Thoracic aorta (tissue), 2 donors: ENCODE measurements around the gene MAP3K5. TPM values are rescaled to one million over a fixed set of nuclear protein-coding genes. Genes with fewer than 3 reads are reported as not detected.

ENCODE experiments used
- ATAC-seq: fragments of 150-250 bp; one replicate; pipeline ENCODE4 v1.8.0; 2017; ENCODE audit warnings: low read depth; ENCODE audit not compliant: insufficient number of reproducible peaks, low FRiP score
- DNase-seq: peaks from one replicate; pipeline ENCODE4 v3.0.0-alpha.2; 2020; ENCODE audit warnings: low spot score
- H3K27ac ChIP-seq, 2 donors: fragments of 200-600 bp; sonication (generic); 1 replicate in 1 of 2; 2 replicates in 1 of 2; pipeline ENCODE4 v1.5.1; 2016; ENCODE audit warnings: mild to moderate bottlenecking in 2 of 2, moderate library complexity in 2 of 2
- H3K27me3 ChIP-seq: fragments of 200-600 bp; sonication (generic); replicated peaks from 2 replicates; pipeline ENCODE4 v1.6.0; 2016; ENCODE audit warnings: mild to moderate bottlenecking; ENCODE audit not compliant: insufficient read depth
- H3K36me3 ChIP-seq: fragments of 200-600 bp; sonication (generic); one replicate; pipeline ENCODE4 v1.5.1; 2016
- H3K4me1 ChIP-seq, 2 donors: fragments of 200-600 bp; sonication (generic); 1 replicate in 1 of 2; 2 replicates in 1 of 2; pipeline versions ENCODE4 v1.5.1 to v1.6.0; 2016; ENCODE audit warnings: low read depth in 2 of 2, mild to moderate bottlenecking in 1 of 2; ENCODE audit not compliant: control insufficient read depth in 1 of 2
- H3K4me3 ChIP-seq: fragments of 200-600 bp; sonication (generic); 2 replicates; pipeline ENCODE4 v1.5.1; 2016; ENCODE audit warnings: mild to moderate bottlenecking
- H3K9me3 ChIP-seq: fragments of 200-600 bp; sonication (generic); 2 replicates; pipeline ENCODE4 v1.5.1; 2016
- total RNA-seq, 2 donors: library from RNA; depleted of rRNA; stranded (reverse); fragments of >200 nt; gene quantifications; one replicate each; pipeline versions ENCODE4 v1.1.0 to v1.2.3, GENCODE V29; 2016
- TF ChIP-seq, protein P1 (sequence below): fragments of 200-600 bp; sonication (generic); IDR thresholded peaks from one replicate; pipeline ENCODE4 v1.5.1; 2019; ENCODE audit warnings: antibody characterized with exemption

Gene MAP3K5
- total RNA-seq, 2 donors from 2014 or later, result 73.6 to 101 TPM

DNA sequence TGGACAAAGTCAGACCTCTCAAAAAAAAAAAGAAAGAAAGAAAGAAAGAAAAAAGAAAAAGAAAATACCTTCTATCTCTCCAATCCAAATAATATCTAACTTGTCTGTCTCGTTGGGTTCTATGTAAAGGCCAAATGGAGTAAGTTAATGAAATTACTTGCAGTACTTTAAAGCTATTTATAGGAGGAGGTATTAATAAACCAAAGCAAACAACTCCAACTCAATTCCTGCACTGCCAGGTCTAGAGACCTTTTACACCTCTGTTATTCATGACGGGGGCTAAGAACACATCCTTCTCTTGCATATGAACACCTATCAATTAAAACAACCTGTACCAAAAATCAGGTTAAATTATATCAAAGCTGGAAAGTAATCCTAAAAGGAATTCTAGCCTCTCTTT lies 80.6 kb downstream of the MAP3K5 start:
- Histone ChIP-seq H3K4me1 (peaks cover 24 to 58% of the 10 kb centered on the region in 2 donors), H3K27me3 (no peaks in the 10 kb centered on the region), H3K36me3 (peaks cover 4% of the 10 kb centered on the region), H3K27ac (peak overlapping the region; percentile 54 to 67), H3K4me3 (peak overlapping the region; percentile 19), H3K9me3 (no peaks in the 10 kb centered on the region)
- TF ChIP-seq, protein P1, sequence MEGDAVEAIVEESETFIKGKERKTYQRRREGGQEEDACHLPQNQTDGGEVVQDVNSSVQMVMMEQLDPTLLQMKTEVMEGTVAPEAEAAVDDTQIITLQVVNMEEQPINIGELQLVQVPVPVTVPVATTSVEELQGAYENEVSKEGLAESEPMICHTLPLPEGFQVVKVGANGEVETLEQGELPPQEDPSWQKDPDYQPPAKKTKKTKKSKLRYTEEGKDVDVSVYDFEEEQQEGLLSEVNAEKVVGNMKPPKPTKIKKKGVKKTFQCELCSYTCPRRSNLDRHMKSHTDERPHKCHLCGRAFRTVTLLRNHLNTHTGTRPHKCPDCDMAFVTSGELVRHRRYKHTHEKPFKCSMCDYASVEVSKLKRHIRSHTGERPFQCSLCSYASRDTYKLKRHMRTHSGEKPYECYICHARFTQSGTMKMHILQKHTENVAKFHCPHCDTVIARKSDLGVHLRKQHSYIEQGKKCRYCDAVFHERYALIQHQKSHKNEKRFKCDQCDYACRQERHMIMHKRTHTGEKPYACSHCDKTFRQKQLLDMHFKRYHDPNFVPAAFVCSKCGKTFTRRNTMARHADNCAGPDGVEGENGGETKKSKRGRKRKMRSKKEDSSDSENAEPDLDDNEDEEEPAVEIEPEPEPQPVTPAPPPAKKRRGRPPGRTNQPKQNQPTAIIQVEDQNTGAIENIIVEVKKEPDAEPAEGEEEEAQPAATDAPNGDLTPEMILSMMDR, result no peak
- no peak for ATAC-seq
- DNase-seq, result no peak

DNA sequence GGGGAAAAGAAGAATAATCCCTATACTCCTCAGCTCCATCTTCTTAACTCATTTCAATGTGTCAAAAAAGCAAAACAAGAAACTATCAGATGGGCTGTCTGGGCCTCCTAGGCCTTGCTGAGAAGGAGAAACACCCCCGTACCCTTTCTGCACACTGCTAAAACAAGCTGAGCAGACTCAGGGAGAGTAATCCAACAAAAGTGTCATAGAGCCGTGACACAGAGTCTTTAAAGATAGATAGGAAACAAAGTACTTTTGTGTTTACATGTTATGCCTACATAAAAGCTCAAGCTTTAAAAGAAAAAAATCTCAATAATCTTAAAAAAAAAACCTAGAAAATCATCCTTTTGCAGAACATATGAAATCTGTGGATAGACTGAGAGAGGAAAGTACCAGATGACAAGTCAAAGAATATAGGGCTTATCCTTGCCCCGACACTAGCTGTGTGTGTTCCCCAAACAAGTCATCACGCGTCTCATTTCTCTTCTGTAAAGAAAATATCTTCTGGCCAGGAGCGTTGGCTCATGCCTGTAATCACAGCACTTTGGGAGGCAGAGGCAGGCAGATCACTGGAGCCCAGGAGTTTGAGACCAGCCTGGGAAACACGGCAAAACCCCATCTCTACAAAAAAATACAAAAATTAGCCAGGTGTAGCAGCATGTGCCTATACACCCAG lies 81.3 kb downstream of the MAP3K5 start:
- H3K36me3 ChIP-seq, result peaks cover 4% of the 10 kb centered on the region
- DNase-seq (no peak), ATAC-seq (no peak)
- H3K4me3 ChIP-seq, result peak overlapping the region; percentile 19
- TF ChIP-seq, protein P1, result no peak
- H3K4me1 ChIP-seq, result peaks cover 18 to 58% of the 10 kb centered on the region in 2 donors
- no peaks in the 10 kb centered on the region for H3K9me3 ChIP-seq
- H3K27ac ChIP-seq, result peak overlapping the region; percentile 54 to 67
- no peaks in the 10 kb centered on the region for H3K27me3 ChIP-seq

DNA sequence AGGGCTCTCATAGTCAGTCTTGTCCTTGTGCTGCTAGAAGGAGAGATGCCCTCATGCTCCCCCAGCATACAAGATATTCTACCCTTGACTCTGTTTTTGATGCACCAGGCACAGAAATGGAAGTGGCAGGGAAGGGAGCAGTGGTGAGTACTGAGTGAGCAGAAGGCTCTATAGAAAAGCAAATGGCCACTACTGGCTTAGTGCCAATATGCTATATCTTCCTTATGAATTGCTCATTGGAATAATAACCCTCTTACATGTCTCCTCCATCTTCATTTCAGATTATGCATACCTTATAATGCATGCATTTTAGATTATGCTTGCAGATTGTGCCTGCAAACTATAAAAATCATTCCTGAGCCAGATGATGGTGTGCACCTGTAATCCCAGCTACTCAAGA lies 82.8 kb downstream of the MAP3K5 start:
- Histone ChIP-seq H3K27me3 (no peaks in the 10 kb centered on the region), H3K4me3 (no peak overlapping the region), H3K27ac (no peak overlapping the region), H3K9me3 (no peaks in the 10 kb centered on the region), H3K36me3 (peaks cover 4% of the 10 kb centered on the region), H3K4me1 (peaks cover 18 to 66% of the 10 kb centered on the region in 2 donors)
- ATAC-seq, result no peak
- TF ChIP-seq, protein P1, result no peak
- DNase-seq, result no peak

- no peak for DNase-seq
- peaks cover 13 to 68% of the 10 kb centered on the region in 2 donors for H3K4me1 ChIP-seq
- H3K9me3 ChIP-seq, result no peaks in the 10 kb centered on the region
- H3K4me3 ChIP-seq, result no peak overlapping the region
- peaks cover 4% of the 10 kb centered on the region for H3K36me3 ChIP-seq
- no peaks in the 10 kb centered on the region for H3K27me3 ChIP-seq
- no peak for ATAC-seq
- no peak overlapping the region for H3K27ac ChIP-seq
- TF ChIP-seq, protein P1, result no peak
Measured at GRCh38 chr6:136706430-136706829, 85.8 kb downstream of the MAP3K5 start.

- Histone ChIP-seq H3K27me3 (no peaks in the 10 kb centered on the region), H3K9me3 (no peaks in the 10 kb centered on the region), H3K36me3 (peaks cover under 1% of the 10 kb centered on the region), H3K4me3 (no peak overlapping the region), H3K27ac (no peak overlapping the region), H3K4me1 (peaks cover 3 to 69% of the 10 kb centered on the region in 2 donors)
- ATAC-seq, result no peak
- DNase-seq, result no peak
- TF ChIP-seq, protein P1, result no peak
Measured at GRCh38 chr6:136703331-136703865, 88.9 kb downstream of the MAP3K5 start.
